ENCODE measurements around the gene RNU6-8.

DNA sequence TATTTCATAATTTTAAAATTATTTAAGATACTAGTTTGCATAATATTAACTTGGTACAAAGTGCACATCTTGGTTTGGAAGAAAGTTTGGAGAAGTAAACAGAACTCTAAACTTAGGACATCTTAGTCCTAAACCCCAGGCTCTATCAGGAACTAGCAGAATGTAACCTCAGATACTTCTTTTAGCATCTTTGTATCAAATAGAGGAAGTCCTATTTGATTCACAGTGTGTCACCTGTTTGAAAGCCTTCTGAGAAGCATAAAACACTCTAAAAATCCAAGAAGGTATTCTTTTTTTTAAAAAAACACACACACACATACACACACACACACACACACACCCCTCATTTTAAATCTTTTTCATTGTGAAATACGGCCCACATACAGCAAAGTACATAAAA lies 13.3 kb downstream of the RNU6-8 start:
- TF ChIP-seq RAD21 (IDR thresholded peaks at IDR 0.05; ENCODE audit: low read depth) = no peak
- TF ChIP-seq SIN3A (IDR thresholded peaks at IDR 0.05; ENCODE audit: low read depth) = no peak
- TF ChIP-seq, protein P1, sequence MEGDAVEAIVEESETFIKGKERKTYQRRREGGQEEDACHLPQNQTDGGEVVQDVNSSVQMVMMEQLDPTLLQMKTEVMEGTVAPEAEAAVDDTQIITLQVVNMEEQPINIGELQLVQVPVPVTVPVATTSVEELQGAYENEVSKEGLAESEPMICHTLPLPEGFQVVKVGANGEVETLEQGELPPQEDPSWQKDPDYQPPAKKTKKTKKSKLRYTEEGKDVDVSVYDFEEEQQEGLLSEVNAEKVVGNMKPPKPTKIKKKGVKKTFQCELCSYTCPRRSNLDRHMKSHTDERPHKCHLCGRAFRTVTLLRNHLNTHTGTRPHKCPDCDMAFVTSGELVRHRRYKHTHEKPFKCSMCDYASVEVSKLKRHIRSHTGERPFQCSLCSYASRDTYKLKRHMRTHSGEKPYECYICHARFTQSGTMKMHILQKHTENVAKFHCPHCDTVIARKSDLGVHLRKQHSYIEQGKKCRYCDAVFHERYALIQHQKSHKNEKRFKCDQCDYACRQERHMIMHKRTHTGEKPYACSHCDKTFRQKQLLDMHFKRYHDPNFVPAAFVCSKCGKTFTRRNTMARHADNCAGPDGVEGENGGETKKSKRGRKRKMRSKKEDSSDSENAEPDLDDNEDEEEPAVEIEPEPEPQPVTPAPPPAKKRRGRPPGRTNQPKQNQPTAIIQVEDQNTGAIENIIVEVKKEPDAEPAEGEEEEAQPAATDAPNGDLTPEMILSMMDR (IDR thresholded peaks at IDR 0.05 in 2 of 3, conservative IDR thresholded peaks at IDR 0.05 in 1 of 3; ENCODE audit: borderline replicate concordance in 1 of 3, insufficient read depth in 1 of 3, low read depth in 2 of 3, low read length in 2 of 3) = no peak
- TF ChIP-seq CBX3 (IDR thresholded peaks at IDR 0.05; ENCODE audit: low read depth) = no peak
- TF ChIP-seq YY1 (IDR thresholded peaks at IDR 0.05; ENCODE audit: extremely low read depth, insufficient replicate concordance, low read depth, low read length) = no peak
- TF ChIP-seq SP1 (IDR thresholded peaks at IDR 0.05; ENCODE audit: low read depth) = no peak
- TF ChIP-seq EZH2 (IDR thresholded peaks at IDR 0.05) = no peak
- TF ChIP-seq TCF7L2 (IDR thresholded peaks at IDR 0.05; ENCODE audit: borderline replicate concordance, extremely low read depth, insufficient read depth, insufficient read length) = no peak
- TF ChIP-seq EGR1 (IDR thresholded peaks at IDR 0.05; ENCODE audit: low read depth) = no peak
- TF ChIP-seq, protein P2, sequence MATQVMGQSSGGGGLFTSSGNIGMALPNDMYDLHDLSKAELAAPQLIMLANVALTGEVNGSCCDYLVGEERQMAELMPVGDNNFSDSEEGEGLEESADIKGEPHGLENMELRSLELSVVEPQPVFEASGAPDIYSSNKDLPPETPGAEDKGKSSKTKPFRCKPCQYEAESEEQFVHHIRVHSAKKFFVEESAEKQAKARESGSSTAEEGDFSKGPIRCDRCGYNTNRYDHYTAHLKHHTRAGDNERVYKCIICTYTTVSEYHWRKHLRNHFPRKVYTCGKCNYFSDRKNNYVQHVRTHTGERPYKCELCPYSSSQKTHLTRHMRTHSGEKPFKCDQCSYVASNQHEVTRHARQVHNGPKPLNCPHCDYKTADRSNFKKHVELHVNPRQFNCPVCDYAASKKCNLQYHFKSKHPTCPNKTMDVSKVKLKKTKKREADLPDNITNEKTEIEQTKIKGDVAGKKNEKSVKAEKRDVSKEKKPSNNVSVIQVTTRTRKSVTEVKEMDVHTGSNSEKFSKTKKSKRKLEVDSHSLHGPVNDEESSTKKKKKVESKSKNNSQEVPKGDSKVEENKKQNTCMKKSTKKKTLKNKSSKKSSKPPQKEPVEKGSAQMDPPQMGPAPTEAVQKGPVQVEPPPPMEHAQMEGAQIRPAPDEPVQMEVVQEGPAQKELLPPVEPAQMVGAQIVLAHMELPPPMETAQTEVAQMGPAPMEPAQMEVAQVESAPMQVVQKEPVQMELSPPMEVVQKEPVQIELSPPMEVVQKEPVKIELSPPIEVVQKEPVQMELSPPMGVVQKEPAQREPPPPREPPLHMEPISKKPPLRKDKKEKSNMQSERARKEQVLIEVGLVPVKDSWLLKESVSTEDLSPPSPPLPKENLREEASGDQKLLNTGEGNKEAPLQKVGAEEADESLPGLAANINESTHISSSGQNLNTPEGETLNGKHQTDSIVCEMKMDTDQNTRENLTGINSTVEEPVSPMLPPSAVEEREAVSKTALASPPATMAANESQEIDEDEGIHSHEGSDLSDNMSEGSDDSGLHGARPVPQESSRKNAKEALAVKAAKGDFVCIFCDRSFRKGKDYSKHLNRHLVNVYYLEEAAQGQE (IDR thresholded peaks at IDR 0.05; ENCODE audit: low read depth) = no peak
- TF ChIP-seq SRF (IDR thresholded peaks at IDR 0.05; ENCODE audit: low read depth) = no peak
